Measurements from ENCODE around the gene SNCG.

DNA sequence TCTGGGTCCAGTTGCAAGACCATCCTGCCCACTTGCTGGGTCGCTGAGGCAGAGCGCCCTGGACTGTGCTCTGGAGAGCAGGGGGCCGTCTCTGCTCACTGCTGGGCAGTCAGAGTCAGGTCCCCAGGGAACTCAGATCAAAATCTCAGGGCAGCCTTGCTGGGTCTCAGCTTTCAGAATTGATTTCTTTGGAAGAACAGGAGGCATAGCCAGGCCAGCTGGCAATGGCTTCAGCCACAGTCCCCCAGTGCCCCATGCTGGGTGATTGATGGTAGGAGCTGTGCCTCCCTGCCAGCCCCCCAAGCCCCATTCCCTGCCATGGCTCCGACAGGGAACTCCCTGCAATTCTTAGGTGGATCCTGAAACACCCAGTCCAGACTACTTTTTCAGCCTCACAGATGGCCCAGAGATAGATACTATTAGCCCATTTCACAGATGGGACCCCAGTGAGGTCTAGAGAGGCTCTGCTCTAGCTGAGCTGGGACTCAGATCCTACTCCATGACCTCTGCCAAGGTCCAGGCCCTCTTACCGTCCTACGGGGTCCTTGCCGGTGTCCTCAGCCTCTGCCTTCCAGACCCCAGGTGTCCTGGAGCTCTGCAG is 1.5 kb upstream of the SNCG start:
- TF ChIP-seq, protein P1, sequence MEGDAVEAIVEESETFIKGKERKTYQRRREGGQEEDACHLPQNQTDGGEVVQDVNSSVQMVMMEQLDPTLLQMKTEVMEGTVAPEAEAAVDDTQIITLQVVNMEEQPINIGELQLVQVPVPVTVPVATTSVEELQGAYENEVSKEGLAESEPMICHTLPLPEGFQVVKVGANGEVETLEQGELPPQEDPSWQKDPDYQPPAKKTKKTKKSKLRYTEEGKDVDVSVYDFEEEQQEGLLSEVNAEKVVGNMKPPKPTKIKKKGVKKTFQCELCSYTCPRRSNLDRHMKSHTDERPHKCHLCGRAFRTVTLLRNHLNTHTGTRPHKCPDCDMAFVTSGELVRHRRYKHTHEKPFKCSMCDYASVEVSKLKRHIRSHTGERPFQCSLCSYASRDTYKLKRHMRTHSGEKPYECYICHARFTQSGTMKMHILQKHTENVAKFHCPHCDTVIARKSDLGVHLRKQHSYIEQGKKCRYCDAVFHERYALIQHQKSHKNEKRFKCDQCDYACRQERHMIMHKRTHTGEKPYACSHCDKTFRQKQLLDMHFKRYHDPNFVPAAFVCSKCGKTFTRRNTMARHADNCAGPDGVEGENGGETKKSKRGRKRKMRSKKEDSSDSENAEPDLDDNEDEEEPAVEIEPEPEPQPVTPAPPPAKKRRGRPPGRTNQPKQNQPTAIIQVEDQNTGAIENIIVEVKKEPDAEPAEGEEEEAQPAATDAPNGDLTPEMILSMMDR (IDR thresholded peaks at IDR 0.05; ENCODE audit: low read length), result no peak
- no peak for TF ChIP-seq EZH2 (optimal IDR thresholded peaks at IDR 0.05; ENCODE audit: low read depth, low read length)
- TF ChIP-seq EZH2phosphoT487 (IDR thresholded peaks at IDR 0.05; ENCODE audit: low read length), result no peak

Measured in MM.1S (cell line).